ENCODE measurements around the gene TMEM150C. TPM values are rescaled to one million over a fixed set of nuclear protein-coding genes. Genes with fewer than 3 reads are reported as not detected.

TMEM150C gene
- total and polyA plus RNA-seq, 2 of the 8 experiments (the other 6 are each of a cell fraction or from before 2014, with no cell fraction given) = 1.5 to 1.7 TPM

GRCh38 chr4:82452026-82452425 is 109.8 kb downstream of the TMEM150C start:
- Histone ChIP-seq H3K23ac (ENCODE audit: insufficient read length) (no peak overlapping the region), H2BK20ac (ENCODE audit: low read length) (no peak overlapping the region), H3K4me1 (replicated peaks in 1 of 4; ENCODE audit: control insufficient read depth in 3 of 4, insufficient read depth in 4 of 4, low read length in 3 of 4) (peaks cover 0 to 2% (median 0%) of the 10 kb centered on the region in 4 experiments; a peak in 1 of 7 replicates), H3K9ac (replicated peaks in 1 of 4; ENCODE audit: extremely low read depth in 1 of 4, low read depth in 3 of 4, low read length in 3 of 4) (no peak overlapping the region), H2BK12ac (ENCODE audit: low read depth, low read length) (no peak overlapping the region), H3K4ac (replicated peaks; ENCODE audit: insufficient read length, low read depth, low read length) (no peak overlapping the region), H3K18ac (ENCODE audit: extremely low read depth, low read length) (no peak overlapping the region), H3K4me3 (ENCODE audit: extremely low read depth in 1 of 4, insufficient read depth in 2 of 4, low read depth in 3 of 4, low read length in 4 of 4) (no peak overlapping the region), H3K56ac (replicated peaks; ENCODE audit: insufficient read length, low read depth, low read length) (no peak overlapping the region), H3K23me2 (ENCODE audit: low read depth, low read length) (no peaks in the 10 kb centered on the region), H3K14ac (ENCODE audit: insufficient read length) (no peak overlapping the region), H3K27ac (ENCODE audit: low read depth, low read length) (no peak overlapping the region), H4K8ac (ENCODE audit: extremely low read depth, insufficient read depth, low read length) (no peak overlapping the region), H3K4me2 (ENCODE audit: insufficient read depth in 1 of 2, low read depth in 2 of 2, low read length in 2 of 2) (no peak overlapping the region), H3K36me3 (ENCODE audit: control insufficient read depth in 2 of 4, insufficient read depth in 4 of 4, low read length in 3 of 4) (peaks cover 20 to 81% (median 56%) of the 10 kb centered on the region in 4 experiments), H2BK15ac (ENCODE audit: low read length) (no peak overlapping the region), H3K79me1 (ENCODE audit: low read depth, low read length) (peaks cover 9% of the 10 kb centered on the region), H2BK5ac (ENCODE audit: low read depth, low read length) (no peak overlapping the region), H2AFZ (ENCODE audit: low read length) (no peak overlapping the region), H4K5ac (ENCODE audit: insufficient read length, low read depth, low read length) (no peak overlapping the region), H3K27me3 (replicated peaks in 1 of 4; ENCODE audit: control insufficient read depth in 3 of 4, extremely low read depth in 1 of 4, insufficient read depth in 3 of 4, low read length in 3 of 4) (no peaks in the 10 kb centered on the region), H3K9me3 (ENCODE audit: insufficient read depth in 2 of 2, low read depth in 1 of 2, low read length in 1 of 2) (no peaks in the 10 kb centered on the region), H3K79me2 (ENCODE audit: control insufficient read depth in 1 of 2, insufficient read depth in 2 of 2, low read length in 2 of 2) (peaks cover 0 to 56% of the 10 kb centered on the region in 2 experiments; a peak in 2 of 4 replicates), H4K20me1 (replicated peaks in 1 of 2; ENCODE audit: control insufficient read depth in 1 of 2, insufficient read depth in 2 of 2, low read length in 2 of 2) (peaks cover 3 to 7% of the 10 kb centered on the region in 2 experiments), H2AK5ac (ENCODE audit: low read depth, low read length) (no peak overlapping the region), H4K91ac (replicated peaks; ENCODE audit: insufficient read length, low read length) (no peak overlapping the region), H2BK120ac (replicated peaks; ENCODE audit: low read depth, low read length) (no peak overlapping the region)
- ChIA-PET POLR2A (ENCODE audit: partially characterized antibody) (interaction anchor here (1.2 to 4.2 kb wide), 3 partner anchors 16 to 78 kb away, joined by 3 to 21 read pairs (median 5); partner anchors contain the start of genes HNRNPD and HNRNPDL), CTCF (ENCODE audit: partially characterized antibody) (interaction anchor here (0.8 to 2.1 kb wide), 6 partner anchors 12 to 287 kb away, joined by 3 to 10 read pairs (median 4); no protein-coding TSS in a partner anchor)
- TF ChIP-seq CTBP2 (IDR thresholded peaks at IDR 0.05; ENCODE audit: borderline replicate concordance, insufficient read depth, insufficient read length, low read length) = no peak
- no peak for TF ChIP-seq ASH2L (IDR thresholded peaks at IDR 0.05; ENCODE audit: low read length)
- TF ChIP-seq POU5F1 (IDR thresholded peaks at IDR 0.05; ENCODE audit: low read depth, low read length) = no peak
- TF ChIP-seq SIRT6 (IDR thresholded peaks at IDR 0.05; ENCODE audit: low read length) = no peak
- no peak for TF ChIP-seq POLR2A (IDR thresholded peaks at IDR 0.05; ENCODE audit: control extremely low read depth in 1 of 2, low read depth in 2 of 2, low read length in 2 of 2)
- FAIRE-seq (no peak), DNase-seq (ENCODE audit: low read depth in 1 of 2, low spot score in 2 of 2) (no peak)
- 97% methylated on average over 7 of the region's 7 CpGs; no CpG with 5 or more reads in 1 of the 2 experiments for WGBS, 2 experiments (ENCODE audit: extremely low coverage in 1 of 2, insufficient coverage in 1 of 2, insufficient read length in 1 of 2, insufficient replicate concordance in 2 of 2, low coverage in 1 of 2, low lambda C conversion rate in 2 of 2, missing lambda C conversion rate in 1 of 2)

All from H1 (cell line).